ENCODE data around the gene IL13. TPM values are rescaled to one million over a fixed set of nuclear protein-coding genes. Genes with fewer than 3 reads are reported as not detected.

IL13 gene
- total RNA-seq, 1 donor from 2014 or later: not detected

- peak overlapping the region; percentile 33 for H3K4me3 Mint-ChIP-seq (ENCODE audit: low read depth)
These were observed 1.9 kb upstream of the IL13 start for GRCh38 chr5:132655821-132656773.

GRCh38 chr5:132656774-132657355, 1.1 kb upstream of the IL13 start:
- Mint-ChIP-seq H3K4me1 (ENCODE audit: low read depth) (no peaks in the 10 kb centered on the region), H3K4me3 (ENCODE audit: low read depth) (no peak overlapping the region), H3K27ac (no peak overlapping the region), H3K9me3 (ENCODE audit: low read depth) (no peaks in the 10 kb centered on the region), H3K36me3 (ENCODE audit: insufficient read depth) (peaks cover 1% of the 10 kb centered on the region), H3K27me3 (peaks cover 59% of the 10 kb centered on the region)
- no peak for DNase-seq (ENCODE audit: low spot score, unreplicated experiment)
- no peak for TF ChIP-seq CTCF (IDR thresholded peaks at IDR 0.05; ENCODE audit: unreplicated experiment)

More at GRCh38 chr5:132655821-132656773, 1.9 kb upstream of the IL13 start:
- H3K27me3 Mint-ChIP-seq: peaks cover 63% of the 10 kb centered on the region
- no peak for DNase-seq (ENCODE audit: low spot score, unreplicated experiment)
- H3K27ac Mint-ChIP-seq: no peak overlapping the region
- H3K36me3 Mint-ChIP-seq (ENCODE audit: insufficient read depth): peaks cover 1% of the 10 kb centered on the region
- no peaks in the 10 kb centered on the region for H3K4me1 Mint-ChIP-seq (ENCODE audit: low read depth)
- TF ChIP-seq CTCF (IDR thresholded peaks at IDR 0.05; ENCODE audit: unreplicated experiment): no peak
- no peaks in the 10 kb centered on the region for H3K9me3 Mint-ChIP-seq (ENCODE audit: low read depth)

- Mint-ChIP-seq H3K4me1 (ENCODE audit: low read depth) (peaks cover 5% of the 10 kb centered on the region), H3K36me3 (ENCODE audit: insufficient read depth) (peaks cover 1% of the 10 kb centered on the region), H3K4me3 (ENCODE audit: low read depth) (no peak overlapping the region), H3K27me3 (peaks cover 58% of the 10 kb centered on the region), H3K27ac (no peak overlapping the region), H3K9me3 (ENCODE audit: low read depth) (no peaks in the 10 kb centered on the region)
- no peak for DNase-seq (ENCODE audit: low spot score, unreplicated experiment)
- no peak for TF ChIP-seq CTCF (IDR thresholded peaks at IDR 0.05; ENCODE audit: unreplicated experiment)
These were observed 669 bp downstream of the IL13 start for GRCh38 chr5:132658381-132659302.

- Mint-ChIP-seq H3K36me3 (ENCODE audit: insufficient read depth) (peaks cover under 1% of the 10 kb centered on the region), H3K27ac (no peak overlapping the region), H3K27me3 (peaks cover 52% of the 10 kb centered on the region), H3K9me3 (ENCODE audit: low read depth) (no peaks in the 10 kb centered on the region), H3K4me3 (ENCODE audit: low read depth) (no peak overlapping the region), H3K4me1 (ENCODE audit: low read depth) (peaks cover 9% of the 10 kb centered on the region)
- DNase-seq (ENCODE audit: low spot score, unreplicated experiment): no peak
- no peak for TF ChIP-seq CTCF (IDR thresholded peaks at IDR 0.05; ENCODE audit: unreplicated experiment)
These were observed 1.9 kb downstream of the IL13 start for GRCh38 chr5:132659598-132660493.
